Measurements from ENCODE around the gene RHOB. TPM values are rescaled to one million over a fixed set of nuclear protein-coding genes. Genes with fewer than 3 reads are reported as not detected.

Gene RHOB
- total RNA-seq, 6 experiments from 2014 or later, result 185 to 656 (median 388) TPM

DNA sequence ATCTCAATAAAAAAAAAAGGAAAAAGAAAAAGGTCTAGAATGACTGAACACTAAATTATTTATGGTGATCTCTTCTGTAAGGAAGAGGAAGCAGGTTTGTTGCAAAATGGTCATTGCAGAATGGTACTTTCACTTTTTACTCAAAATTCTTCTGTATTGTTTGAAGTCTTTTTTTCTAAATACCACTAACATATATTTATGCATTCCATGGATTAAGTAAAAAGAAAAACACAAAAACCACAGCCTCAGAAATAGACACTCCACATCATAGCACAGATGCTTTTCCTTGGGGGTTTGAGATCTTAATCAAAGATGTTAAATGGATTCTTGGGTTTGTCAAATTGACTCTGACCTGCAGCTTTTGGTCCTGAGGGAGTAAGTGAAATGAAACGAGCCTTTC is 47.4 kb downstream of the RHOB start:
- ATAC-seq, result no peak
- no peak for TF ChIP-seq POLR2A (IDR thresholded peaks at IDR 0.05)
- TF ChIP-seq, protein P1, sequence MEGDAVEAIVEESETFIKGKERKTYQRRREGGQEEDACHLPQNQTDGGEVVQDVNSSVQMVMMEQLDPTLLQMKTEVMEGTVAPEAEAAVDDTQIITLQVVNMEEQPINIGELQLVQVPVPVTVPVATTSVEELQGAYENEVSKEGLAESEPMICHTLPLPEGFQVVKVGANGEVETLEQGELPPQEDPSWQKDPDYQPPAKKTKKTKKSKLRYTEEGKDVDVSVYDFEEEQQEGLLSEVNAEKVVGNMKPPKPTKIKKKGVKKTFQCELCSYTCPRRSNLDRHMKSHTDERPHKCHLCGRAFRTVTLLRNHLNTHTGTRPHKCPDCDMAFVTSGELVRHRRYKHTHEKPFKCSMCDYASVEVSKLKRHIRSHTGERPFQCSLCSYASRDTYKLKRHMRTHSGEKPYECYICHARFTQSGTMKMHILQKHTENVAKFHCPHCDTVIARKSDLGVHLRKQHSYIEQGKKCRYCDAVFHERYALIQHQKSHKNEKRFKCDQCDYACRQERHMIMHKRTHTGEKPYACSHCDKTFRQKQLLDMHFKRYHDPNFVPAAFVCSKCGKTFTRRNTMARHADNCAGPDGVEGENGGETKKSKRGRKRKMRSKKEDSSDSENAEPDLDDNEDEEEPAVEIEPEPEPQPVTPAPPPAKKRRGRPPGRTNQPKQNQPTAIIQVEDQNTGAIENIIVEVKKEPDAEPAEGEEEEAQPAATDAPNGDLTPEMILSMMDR (IDR thresholded peaks at IDR 0.05), result no peak
- DNase-seq, result no peak
- no peak overlapping the region for H3K4me3 ChIP-seq
- no peak overlapping the region for H3K27ac ChIP-seq
- intact Hi-C loops (cut with DNase I), result no loop called here
- H3K27me3 ChIP-seq, result no peaks in the 10 kb centered on the region
- no peaks in the 10 kb centered on the region for H3K9me3 ChIP-seq
- H3K4me1 ChIP-seq, result no peaks in the 10 kb centered on the region
- H3K36me3 ChIP-seq, result no peaks in the 10 kb centered on the region
- 21% methylated on average over 1 of the region's 1 CpG for WGBS (ENCODE audit: insufficient coverage, low coverage, low lambda C conversion rate, missing lambda C conversion rate)

DNA sequence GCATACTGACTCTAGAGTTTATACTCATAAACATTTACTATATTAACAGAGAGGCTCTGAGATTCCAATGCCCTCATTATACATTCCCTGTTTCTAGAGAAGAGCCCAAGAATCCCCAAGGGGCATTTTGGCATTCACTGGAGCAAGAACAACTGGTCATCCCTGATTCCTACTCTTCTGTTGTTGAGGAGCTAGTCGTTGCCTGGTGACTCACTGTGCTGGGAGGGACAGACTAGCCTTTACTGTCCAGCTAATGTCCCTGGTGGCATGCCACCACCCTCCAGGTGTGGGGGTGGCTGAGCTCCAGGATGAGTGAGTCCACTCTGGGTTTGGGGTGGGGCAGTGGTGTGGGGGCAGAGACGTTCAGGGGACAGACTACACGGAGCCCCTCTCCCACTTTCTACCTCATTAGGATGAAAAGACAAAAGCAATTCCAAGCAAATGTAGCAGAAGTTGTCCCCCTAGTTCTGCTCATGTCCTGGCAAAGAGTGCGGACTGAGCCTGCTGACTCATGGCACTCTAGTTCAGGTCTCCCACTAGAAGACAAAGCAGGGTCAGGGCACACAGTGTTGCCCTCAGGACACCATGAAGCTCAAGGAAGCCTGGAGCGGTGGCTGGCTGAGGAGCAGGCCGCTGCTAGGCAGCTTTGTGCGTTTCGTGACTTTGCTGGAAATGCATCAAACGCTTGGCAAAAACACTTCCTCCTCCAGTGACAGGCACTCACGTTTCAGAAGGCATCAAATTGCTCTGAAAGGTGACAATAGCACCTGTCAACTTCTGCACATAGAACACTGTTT is 49.4 kb downstream of the RHOB start:
- Histone ChIP-seq H3K4me1 (no peaks in the 10 kb centered on the region), H3K9me3 (no peaks in the 10 kb centered on the region), H3K27me3 (no peaks in the 10 kb centered on the region), H3K36me3 (no peaks in the 10 kb centered on the region), H3K4me3 (no peak overlapping the region), H3K27ac (no peak overlapping the region)
- intact Hi-C loops (cut with DNase I), result no loop called here
- ATAC-seq (peak in 3 of 4 donors; percentile 12 to 69 (median 22)), DNase-seq (no peak)
- TF ChIP-seq POLR2A (IDR thresholded peaks at IDR 0.05), result no peak
- TF ChIP-seq, protein P1 (IDR thresholded peaks at IDR 0.05), result no peak
- WGBS (ENCODE audit: insufficient coverage, low coverage, low lambda C conversion rate, missing lambda C conversion rate), result 66% methylated on average over 4 of the region's 10 CpGs

DNA sequence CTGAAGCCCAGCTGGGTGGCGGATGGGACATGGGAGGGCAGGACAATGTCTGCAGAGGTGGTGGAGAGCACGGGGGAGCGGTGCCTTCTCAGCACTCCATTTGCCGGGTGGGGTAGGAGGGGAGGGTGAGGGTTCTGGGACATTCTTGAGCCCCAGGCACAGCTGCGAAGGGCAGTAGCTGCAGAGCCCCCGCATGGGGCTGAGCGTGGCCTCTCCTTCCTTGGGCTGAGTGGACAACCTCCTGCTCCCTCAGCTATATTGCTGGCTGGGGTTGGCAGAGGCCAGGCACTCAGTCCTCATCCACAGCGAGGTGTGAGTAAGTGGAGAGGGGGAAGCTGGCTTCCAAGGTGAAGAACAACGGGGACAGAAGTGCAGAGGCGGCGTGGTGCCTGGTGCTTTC is 50.1 kb downstream of the RHOB start:
- ATAC-seq, result no peak
- Histone ChIP-seq H3K27me3 (no peaks in the 10 kb centered on the region), H3K4me3 (no peak overlapping the region), H3K4me1 (no peaks in the 10 kb centered on the region), H3K36me3 (no peaks in the 10 kb centered on the region), H3K9me3 (no peaks in the 10 kb centered on the region), H3K27ac (no peak overlapping the region)
- no peak for DNase-seq
- TF ChIP-seq, protein P1 (IDR thresholded peaks at IDR 0.05), result no peak
- TF ChIP-seq POLR2A (IDR thresholded peaks at IDR 0.05), result no peak
- intact Hi-C loops (cut with DNase I), result no loop called here
- WGBS (ENCODE audit: insufficient coverage, low coverage, low lambda C conversion rate, missing lambda C conversion rate), result 100% methylated on average over 6 of the region's 11 CpGs

Small RNAs within 50 kb of the gene (small RNA-seq; reads per million reads assigned to genes)
- gene RF00019 (0 reads per million in 2 experiments), gene RNA5SP86 (0 reads per million in 2 experiments)

Other genes with a start within 250 kb of the RHOB start
- gene SDC1, start 221.9 kb upstream of the RHOB start, total RNA-seq, result 100 to 1,000 TPM; 260 to 452 (median 415) TPM
- 10 to 100 TPM; 31.3 to 62.2 (median 51.5) TPM for gene PUM2, start 96.2 kb upstream of the RHOB start, total RNA-seq
- 10 to 100 TPM; 17.5 to 34.7 (median 20.2) TPM for gene HS1BP3, start 204.0 kb downstream of the RHOB start, total RNA-seq
- 1 to 10 TPM in 5 of 6 experiments, under 1 TPM in 1; 0.95 to 5.0 (median 2.9) TPM for gene GDF7, start 220.1 kb downstream of the RHOB start, total RNA-seq